Activated naive CD4-positive, alpha-beta T cell treated with anti-CD3 and anti-CD28 coated beads for 36 hours (primary cell): ENCODE data around the gene ADAMTS19. TPM values are rescaled to one million over a fixed set of nuclear protein-coding genes. Genes with fewer than 3 reads are reported as not detected.
A peak's percentile ranks its signal among the peaks of the same experiment; 100 is the strongest.

Experiments
- CTCF ChIA-PET: fragments of 350-600 bp; sonication (Branson Sonifier 250); formaldehyde crosslinking; loops from one replicate; lab custom pipeline; 2021; ENCODE audit warnings: antibody characterized with exemption; lab: Charles Lee
- DNase-seq: peaks from one replicate; pipeline ENCODE4 v3.0.0-alpha.2; 2020
- H3K27ac Mint-ChIP-seq: one replicate; pipeline ENCODE4 v1.8.0; 2021; ENCODE audit warnings: mild to moderate bottlenecking, mixed read lengths
- H3K27me3 Mint-ChIP-seq: one replicate; pipeline ENCODE4 v1.8.0; 2021; ENCODE audit warnings: low read depth, mixed read lengths
- H3K36me3 Mint-ChIP-seq: one replicate; pipeline ENCODE4 v1.8.0; 2021; ENCODE audit warnings: low read depth, mixed read lengths
- H3K4me1 Mint-ChIP-seq: one replicate; pipeline ENCODE4 v1.8.0; 2021; ENCODE audit warnings: low read depth, mixed read lengths
- H3K4me3 Mint-ChIP-seq: one replicate; pipeline ENCODE4 v1.8.0; 2021; ENCODE audit warnings: mild to moderate bottlenecking, moderate library complexity, mixed read lengths
- H3K9me3 Mint-ChIP-seq: one replicate; pipeline ENCODE4 v1.8.0; 2021; ENCODE audit warnings: mixed read lengths
- intact Hi-C: fragments of 100-400 bp; cut with micrococcal nuclease; formaldehyde crosslinking; loops from one replicate; pipeline ENCODE4 v1.15.1; 2023
- total RNA-seq, 2 experiments: library from RNA; stranded (reverse); gene quantifications; one replicate each; pipeline ENCODE4 v1.2.3, GENCODE V29; 2021

Gene ADAMTS19
- total RNA-seq, 2 experiments from 2014 or later, result not detected

DNA sequence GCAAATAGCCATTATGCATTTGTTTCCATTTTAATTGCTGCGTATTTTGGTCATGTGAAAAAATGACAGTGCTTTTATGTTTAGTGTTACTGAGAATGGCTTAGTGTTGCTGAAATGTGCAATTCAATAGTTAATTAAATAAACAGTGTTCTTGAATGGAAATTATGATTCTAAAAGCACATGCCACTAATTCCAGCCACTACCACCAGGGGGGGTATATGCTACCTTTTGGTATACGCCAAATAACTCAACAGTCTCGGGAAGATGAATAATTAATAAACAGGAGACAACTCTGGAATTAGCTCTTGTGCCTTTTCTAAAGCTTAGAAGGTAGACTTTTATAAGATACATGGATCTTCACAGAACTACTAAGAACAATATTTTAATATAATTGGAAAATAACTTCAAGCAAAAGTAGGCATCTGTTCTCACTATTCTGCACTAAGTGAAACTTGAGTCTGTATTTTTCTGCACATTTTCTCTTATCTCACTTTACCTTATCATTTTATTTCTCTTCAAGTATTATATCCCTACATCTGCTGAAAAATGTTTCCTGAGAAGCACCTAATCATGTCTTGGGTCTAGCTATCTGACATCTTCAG, 204.3 kb downstream of the ADAMTS19 start:
- DNase-seq, result peak; percentile 60
- peaks cover 14% of the 10 kb centered on the region for H3K27me3 Mint-ChIP-seq
- intact Hi-C loops, result loop anchor here (1.0 kb wide), 1 partner anchor 104 kb away; no protein-coding TSS in a partner anchor
- H3K27ac Mint-ChIP-seq, result no peak overlapping the region
- H3K4me1 Mint-ChIP-seq, result no peaks in the 10 kb centered on the region
- H3K36me3 Mint-ChIP-seq, result no peaks in the 10 kb centered on the region
- H3K4me3 Mint-ChIP-seq, result no peak overlapping the region
- CTCF ChIA-PET, result interaction anchor here (0.6 to 2.0 kb wide), 8 partner anchors 9 to 477 kb away, joined by 3 to 12 read pairs (median 3); no protein-coding TSS in a partner anchor
- H3K9me3 Mint-ChIP-seq, result no peaks in the 10 kb centered on the region

DNA sequence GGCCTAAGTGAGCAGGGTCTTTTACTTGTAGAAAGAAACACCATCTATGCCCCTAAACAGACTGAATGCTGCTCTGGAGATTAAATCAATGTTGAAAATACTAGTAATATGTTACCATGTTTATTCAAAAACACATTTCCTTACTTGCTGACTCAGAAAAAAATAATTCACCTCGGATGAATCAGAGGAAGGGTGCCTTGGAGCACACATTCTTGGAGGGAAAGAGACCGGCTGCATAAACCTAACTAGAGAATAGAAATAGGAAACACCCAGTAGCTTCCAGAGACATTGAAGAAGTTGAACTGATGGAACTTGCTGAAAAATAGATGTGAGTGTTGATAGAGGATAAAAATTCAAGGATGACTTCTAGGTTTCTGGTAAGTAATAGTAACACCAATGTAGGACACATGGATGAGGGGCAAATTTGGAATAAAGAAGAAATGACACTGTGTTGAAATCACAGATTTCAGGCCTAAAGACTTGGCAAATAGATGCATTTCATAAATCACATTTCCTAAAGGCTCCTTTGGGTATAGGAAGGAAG, 210.9 kb downstream of the ADAMTS19 start:
- Mint-ChIP-seq H3K4me1 (no peaks in the 10 kb centered on the region), H3K9me3 (no peaks in the 10 kb centered on the region), H3K4me3 (no peak overlapping the region), H3K27ac (no peak overlapping the region), H3K27me3 (no peaks in the 10 kb centered on the region), H3K36me3 (no peaks in the 10 kb centered on the region)
- CTCF ChIA-PET, result no interaction called here
- DNase-seq, result no peak
- intact Hi-C loops, result no loop called here

DNA sequence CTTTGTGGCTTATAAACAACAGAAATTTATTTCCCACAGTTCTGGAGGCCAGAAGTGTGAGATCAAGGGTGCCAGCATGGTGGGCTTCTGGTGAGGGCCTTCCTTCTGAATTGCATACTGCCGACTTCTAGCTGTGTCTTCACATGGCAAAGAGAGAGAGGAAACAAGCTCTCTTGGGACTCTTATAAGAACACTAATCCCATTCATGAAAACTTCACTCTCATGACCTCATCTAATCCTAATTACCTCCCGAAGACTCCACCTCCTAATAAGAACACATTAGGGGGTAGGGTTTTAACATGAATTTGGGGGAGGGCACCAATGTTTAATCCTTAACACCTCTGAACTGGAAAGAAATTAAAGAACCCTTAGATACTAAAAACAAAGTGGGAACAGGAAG, 211.9 kb downstream of the ADAMTS19 start:
- Mint-ChIP-seq H3K9me3 (no peaks in the 10 kb centered on the region), H3K36me3 (no peaks in the 10 kb centered on the region), H3K4me1 (no peaks in the 10 kb centered on the region), H3K27ac (no peak overlapping the region), H3K27me3 (no peaks in the 10 kb centered on the region), H3K4me3 (no peak overlapping the region)
- DNase-seq, result no peak
- CTCF ChIA-PET, result no interaction called here
- intact Hi-C loops, result no loop called here

DNA sequence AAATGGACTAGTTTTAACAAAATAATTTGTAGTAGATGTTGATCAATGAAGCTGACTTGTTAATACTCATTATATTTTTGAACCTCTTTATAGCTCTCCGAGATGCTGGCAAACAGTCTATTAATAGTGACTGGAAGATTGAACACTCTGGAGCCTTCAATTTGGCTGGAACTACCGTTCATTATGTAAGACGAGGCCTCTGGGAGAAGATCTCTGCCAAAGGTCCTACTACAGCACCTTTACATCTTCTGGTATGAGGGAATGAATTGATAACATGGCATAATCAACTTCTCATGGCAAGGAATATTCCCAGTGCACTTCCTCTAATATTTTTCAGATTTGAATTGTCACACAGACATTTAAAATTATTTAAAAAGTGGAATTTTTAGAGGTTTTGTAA, 219.6 kb downstream of the ADAMTS19 start:
- CTCF ChIA-PET, result no interaction called here
- Mint-ChIP-seq H3K36me3 (no peaks in the 10 kb centered on the region), H3K27me3 (peaks cover 6% of the 10 kb centered on the region), H3K4me1 (no peaks in the 10 kb centered on the region), H3K4me3 (no peak overlapping the region), H3K27ac (no peak overlapping the region), H3K9me3 (no peaks in the 10 kb centered on the region)
- DNase-seq, result no peak
- intact Hi-C loops, result no loop called here

DNA sequence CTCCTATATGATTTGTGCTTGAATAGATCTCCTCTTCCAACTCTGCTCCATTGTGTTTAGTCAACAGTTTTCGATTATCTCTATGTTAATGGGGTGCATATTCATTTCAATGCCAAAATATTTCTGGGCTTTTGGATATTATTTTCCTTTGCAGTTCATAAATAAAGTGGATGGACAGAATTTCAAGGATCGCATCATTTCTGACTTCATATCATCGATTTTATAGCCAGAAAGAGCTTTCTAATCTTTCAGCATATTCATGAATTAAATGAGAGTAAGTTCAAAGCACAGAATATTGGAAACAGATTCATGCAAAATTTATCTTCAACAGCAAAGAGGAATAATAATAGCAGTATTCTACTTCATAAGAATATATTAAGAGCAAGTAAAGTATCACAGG, 227.8 kb downstream of the ADAMTS19 start:
- Mint-ChIP-seq H3K27me3 (no peaks in the 10 kb centered on the region), H3K4me3 (no peak overlapping the region), H3K4me1 (no peaks in the 10 kb centered on the region), H3K9me3 (no peaks in the 10 kb centered on the region), H3K27ac (no peak overlapping the region), H3K36me3 (no peaks in the 10 kb centered on the region)
- CTCF ChIA-PET, result no interaction called here
- no peak for DNase-seq
- intact Hi-C loops, result no loop called here

DNA sequence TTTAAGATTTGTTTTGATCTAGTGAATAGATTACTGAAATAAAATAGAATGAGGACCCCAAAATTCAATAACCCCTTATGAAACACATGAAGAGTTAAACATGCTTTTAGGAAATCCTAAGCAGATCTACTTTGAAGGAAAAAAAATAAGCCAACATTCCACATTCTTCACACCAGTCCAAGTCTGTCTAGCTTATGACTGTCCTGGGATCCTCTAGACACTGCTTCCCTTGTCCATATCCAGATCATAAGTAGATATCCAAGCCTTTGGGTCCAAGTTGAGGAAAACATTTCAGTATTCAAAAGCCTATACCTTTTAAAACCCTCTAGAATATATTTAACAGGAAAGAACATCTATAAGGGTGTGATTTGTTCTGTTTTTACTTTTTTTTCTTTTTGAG, 228.9 kb downstream of the ADAMTS19 start:
- no peak for DNase-seq
- no peaks in the 10 kb centered on the region for H3K9me3 Mint-ChIP-seq
- intact Hi-C loops, result no loop called here
- H3K36me3 Mint-ChIP-seq, result no peaks in the 10 kb centered on the region
- H3K4me3 Mint-ChIP-seq, result no peak overlapping the region
- no peak overlapping the region for H3K27ac Mint-ChIP-seq
- no peaks in the 10 kb centered on the region for H3K27me3 Mint-ChIP-seq
- CTCF ChIA-PET, result interaction anchor here (0.7 kb wide), 1 partner anchor 9 kb away, joined by 3 read pairs; no protein-coding TSS in a partner anchor
- no peaks in the 10 kb centered on the region for H3K4me1 Mint-ChIP-seq

DNA sequence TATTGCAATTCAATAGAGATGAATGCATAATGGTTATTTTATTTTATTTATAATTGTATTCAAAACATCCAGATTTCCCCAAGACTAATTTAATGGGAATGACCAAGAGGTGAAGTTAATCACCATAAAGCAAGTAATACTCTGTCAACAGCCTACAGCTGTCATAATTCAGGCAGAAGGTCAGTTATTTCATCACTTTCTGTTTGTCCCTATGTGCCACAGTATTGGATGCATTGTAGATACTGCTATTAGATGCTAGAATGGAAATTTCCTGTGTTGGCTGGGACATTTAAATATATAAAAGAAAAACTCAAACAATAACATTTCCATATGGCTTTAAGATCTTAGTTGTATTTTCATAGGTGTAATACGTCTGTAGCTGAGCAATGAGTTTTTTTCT, 231.1 kb downstream of the ADAMTS19 start:
- Mint-ChIP-seq H3K36me3 (no peaks in the 10 kb centered on the region), H3K4me1 (no peaks in the 10 kb centered on the region), H3K4me3 (no peak overlapping the region), H3K27me3 (no peaks in the 10 kb centered on the region), H3K27ac (no peak overlapping the region), H3K9me3 (no peaks in the 10 kb centered on the region)
- CTCF ChIA-PET, result no interaction called here
- intact Hi-C loops, result no loop called here
- no peak for DNase-seq

DNA sequence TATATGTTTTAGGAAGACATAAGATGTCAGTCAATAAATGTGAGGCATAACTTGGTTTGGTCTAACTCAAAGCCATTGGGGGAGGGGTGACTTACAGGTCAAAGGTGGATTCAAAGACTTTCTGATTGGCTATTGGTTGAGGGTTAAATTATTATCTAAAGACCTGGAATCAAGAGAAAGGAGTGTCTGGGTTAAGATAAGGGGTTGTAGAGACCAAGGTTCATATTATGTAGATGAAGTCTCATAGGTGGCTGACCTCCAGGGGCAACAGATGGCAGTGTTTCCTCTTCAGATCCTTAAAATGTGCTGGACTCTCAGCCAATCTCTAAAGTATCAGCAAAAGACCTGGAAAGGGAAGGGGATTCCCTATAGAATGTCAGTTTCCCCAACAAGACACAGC, 236.5 kb downstream of the ADAMTS19 start:
- H3K9me3 Mint-ChIP-seq, result no peaks in the 10 kb centered on the region

DNA sequence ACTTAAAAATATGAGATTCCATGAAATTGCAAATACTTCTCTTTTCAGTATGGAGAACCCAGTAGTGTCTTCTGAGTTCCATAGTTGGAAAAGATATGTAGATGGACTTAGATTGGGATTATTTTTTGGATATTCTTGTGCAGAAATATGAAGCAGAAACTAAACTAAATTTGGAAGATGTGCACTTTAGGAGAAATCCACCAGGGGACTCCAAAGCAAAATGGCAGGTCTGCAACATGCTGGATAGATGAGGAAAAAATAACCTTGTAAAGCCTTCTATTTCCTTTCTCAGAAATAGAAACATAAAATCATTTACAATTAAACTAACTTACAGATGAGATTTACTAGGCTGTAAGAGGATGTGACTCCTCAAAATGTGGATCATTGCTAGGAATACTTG, 238.6 kb downstream of the ADAMTS19 start:
- intact Hi-C loops, result no loop called here
- Mint-ChIP-seq H3K27me3 (no peaks in the 10 kb centered on the region), H3K9me3 (no peaks in the 10 kb centered on the region), H3K36me3 (no peaks in the 10 kb centered on the region), H3K4me3 (no peak overlapping the region), H3K4me1 (no peaks in the 10 kb centered on the region), H3K27ac (no peak overlapping the region)
- CTCF ChIA-PET, result interaction anchor here (0.6 kb wide), 1 partner anchor 9 kb away, joined by 3 read pairs; no protein-coding TSS in a partner anchor
- DNase-seq, result no peak

More for the DNA sequence above, 236.5 kb downstream of the ADAMTS19 start:
- Mint-ChIP-seq H3K36me3 (no peaks in the 10 kb centered on the region), H3K27me3 (no peaks in the 10 kb centered on the region), H3K27ac (no peak overlapping the region), H3K4me1 (no peaks in the 10 kb centered on the region), H3K4me3 (no peak overlapping the region)
- CTCF ChIA-PET, result no interaction called here
- intact Hi-C loops, result no loop called here
- no peak for DNase-seq

DNA sequence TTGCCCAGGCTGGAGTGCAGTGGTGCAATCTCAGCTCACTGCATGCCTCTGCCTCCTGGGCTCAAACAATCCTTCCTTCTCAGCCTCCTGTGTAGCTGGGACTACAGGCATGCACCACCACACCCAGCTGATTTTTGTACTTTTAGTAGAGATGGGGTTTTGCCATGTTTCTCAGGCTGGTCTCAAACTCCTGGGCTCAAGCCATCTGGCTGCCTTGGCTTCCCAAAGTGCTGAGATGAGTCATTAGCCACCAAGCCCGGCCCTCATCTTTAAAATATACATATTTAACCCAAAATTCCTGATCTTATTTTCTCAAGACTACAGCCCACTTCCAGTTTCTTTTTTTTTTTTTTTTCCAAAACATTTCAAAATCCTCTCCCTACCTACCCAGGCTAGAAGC, 256.1 kb downstream of the ADAMTS19 start:
- intact Hi-C loops, result no loop called here
- H3K4me3 Mint-ChIP-seq, result no peak overlapping the region
- no peaks in the 10 kb centered on the region for H3K27me3 Mint-ChIP-seq
- H3K27ac Mint-ChIP-seq, result no peak overlapping the region
- H3K9me3 Mint-ChIP-seq, result no peaks in the 10 kb centered on the region
- CTCF ChIA-PET, result no interaction called here
- H3K36me3 Mint-ChIP-seq, result no peaks in the 10 kb centered on the region
- no peaks in the 10 kb centered on the region for H3K4me1 Mint-ChIP-seq
- DNase-seq, result no peak

DNA sequence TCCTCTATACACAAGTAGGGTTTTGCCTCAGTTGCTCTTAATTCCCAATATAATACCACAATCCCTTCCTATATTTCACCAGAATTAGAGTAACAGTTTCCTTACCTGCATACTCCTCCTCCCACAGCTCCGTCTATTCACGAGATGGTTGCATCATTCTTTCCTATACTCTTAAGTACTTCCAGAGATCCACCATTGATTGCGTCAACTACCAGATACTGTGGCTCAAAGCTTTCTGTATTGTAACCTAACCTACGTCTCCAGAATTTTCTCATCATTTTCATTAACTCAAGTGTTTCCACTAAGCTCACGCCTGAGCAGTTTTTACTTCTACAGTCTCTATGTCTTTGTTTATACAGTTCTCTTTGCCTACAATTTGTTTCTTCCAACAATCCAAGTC, 256.6 kb downstream of the ADAMTS19 start:
- CTCF ChIA-PET, result no interaction called here
- no peaks in the 10 kb centered on the region for H3K4me1 Mint-ChIP-seq
- intact Hi-C loops, result no loop called here
- no peak overlapping the region for H3K4me3 Mint-ChIP-seq
- DNase-seq, result no peak
- H3K9me3 Mint-ChIP-seq, result no peaks in the 10 kb centered on the region
- no peak overlapping the region for H3K27ac Mint-ChIP-seq
- no peaks in the 10 kb centered on the region for H3K27me3 Mint-ChIP-seq
- H3K36me3 Mint-ChIP-seq, result no peaks in the 10 kb centered on the region

DNA sequence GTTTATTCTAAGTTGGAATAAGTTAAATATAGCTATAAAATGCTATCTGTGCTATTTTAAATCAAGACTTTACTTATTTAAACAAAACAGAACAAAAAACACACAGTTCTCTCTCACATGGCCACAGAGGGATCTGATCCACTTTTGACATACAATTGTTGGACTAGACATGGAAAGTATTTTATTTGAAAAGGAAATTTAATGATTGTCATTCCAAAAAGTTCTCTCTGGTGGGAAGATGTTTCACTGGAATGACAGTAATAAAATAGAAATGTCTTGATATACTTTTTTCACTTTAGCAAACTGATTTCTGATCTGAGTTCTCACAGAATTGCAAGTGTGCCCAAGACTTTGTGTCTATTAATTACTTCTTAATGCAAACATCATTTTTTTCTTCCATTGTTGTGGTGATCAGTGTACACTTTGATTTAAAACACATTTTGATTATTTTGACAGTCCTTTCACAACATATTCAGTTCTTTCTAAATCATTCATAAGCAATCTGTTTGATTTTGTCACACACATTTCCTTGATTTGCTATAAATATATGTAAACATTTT, 257.7 kb downstream of the ADAMTS19 start:
- H3K36me3 Mint-ChIP-seq, result no peaks in the 10 kb centered on the region
- H3K9me3 Mint-ChIP-seq, result no peaks in the 10 kb centered on the region
- intact Hi-C loops, result no loop called here
- no peaks in the 10 kb centered on the region for H3K27me3 Mint-ChIP-seq
- CTCF ChIA-PET, result no interaction called here
- H3K27ac Mint-ChIP-seq, result no peak overlapping the region
- H3K4me1 Mint-ChIP-seq, result no peaks in the 10 kb centered on the region
- H3K4me3 Mint-ChIP-seq, result no peak overlapping the region
- DNase-seq, result no peak

DNA sequence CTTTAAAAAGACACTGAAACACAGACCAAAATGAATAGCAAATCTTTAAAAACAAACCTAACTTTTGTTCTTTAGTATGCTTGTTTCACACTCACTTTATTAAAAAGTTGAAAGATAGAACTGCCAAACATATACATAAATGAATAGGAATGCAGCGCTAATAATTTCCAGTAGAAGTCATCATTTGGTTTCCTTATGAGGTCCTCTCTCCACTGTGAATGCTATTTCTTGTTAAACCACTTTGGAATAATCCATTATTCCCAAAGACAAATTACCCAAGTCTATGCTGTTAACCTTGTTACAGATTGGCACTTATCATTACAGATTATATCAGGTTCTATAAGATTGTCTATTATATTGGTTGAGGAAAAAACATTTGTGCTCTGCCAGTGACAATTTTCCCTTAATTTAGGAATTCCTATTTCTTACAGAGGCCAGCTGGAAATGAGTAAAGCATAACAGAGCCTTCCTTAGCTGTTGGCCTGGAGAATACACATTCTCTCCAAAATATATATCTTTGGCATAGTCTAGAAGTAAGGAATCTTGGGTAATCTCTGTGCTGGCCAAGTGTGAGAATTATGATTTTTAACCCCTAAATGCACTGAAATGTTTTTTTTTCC, 258.5 kb downstream of the ADAMTS19 start:
- no peaks in the 10 kb centered on the region for H3K9me3 Mint-ChIP-seq
- no peaks in the 10 kb centered on the region for H3K36me3 Mint-ChIP-seq
- no peak overlapping the region for H3K4me3 Mint-ChIP-seq
- no peaks in the 10 kb centered on the region for H3K27me3 Mint-ChIP-seq
- no peak overlapping the region for H3K27ac Mint-ChIP-seq
- H3K4me1 Mint-ChIP-seq, result no peaks in the 10 kb centered on the region
- DNase-seq, result no peak
- CTCF ChIA-PET, result no interaction called here
- intact Hi-C loops, result no loop called here
